ENCODE measurements around the gene BTNL9. TPM values are rescaled to one million over a fixed set of nuclear protein-coding genes. Genes with fewer than 3 reads are reported as not detected.

The BTNL9 gene
- total RNA-seq, 1 donor from 2014 or later: 0.39 TPM

- Mint-ChIP-seq H3K4me1 (ENCODE audit: unreplicated experiment) (no peaks in the 10 kb centered on the region), H3K9me3 (peaks cover 5% of the 10 kb centered on the region), H3K27me3 (peaks cover 60% of the 10 kb centered on the region), H3K4me3 (no peak overlapping the region), H3K27ac (no peak overlapping the region), H3K36me3 (no peaks in the 10 kb centered on the region)
- TF ChIP-seq CTCF (conservative IDR thresholded peaks at IDR 0.05): no peak
- DNase-seq (ENCODE audit: extremely low spot score, unreplicated experiment): no peak
Observed at GRCh38 chr5:181035991-181036815, 3.9 kb upstream of the BTNL9 start.

DNA sequence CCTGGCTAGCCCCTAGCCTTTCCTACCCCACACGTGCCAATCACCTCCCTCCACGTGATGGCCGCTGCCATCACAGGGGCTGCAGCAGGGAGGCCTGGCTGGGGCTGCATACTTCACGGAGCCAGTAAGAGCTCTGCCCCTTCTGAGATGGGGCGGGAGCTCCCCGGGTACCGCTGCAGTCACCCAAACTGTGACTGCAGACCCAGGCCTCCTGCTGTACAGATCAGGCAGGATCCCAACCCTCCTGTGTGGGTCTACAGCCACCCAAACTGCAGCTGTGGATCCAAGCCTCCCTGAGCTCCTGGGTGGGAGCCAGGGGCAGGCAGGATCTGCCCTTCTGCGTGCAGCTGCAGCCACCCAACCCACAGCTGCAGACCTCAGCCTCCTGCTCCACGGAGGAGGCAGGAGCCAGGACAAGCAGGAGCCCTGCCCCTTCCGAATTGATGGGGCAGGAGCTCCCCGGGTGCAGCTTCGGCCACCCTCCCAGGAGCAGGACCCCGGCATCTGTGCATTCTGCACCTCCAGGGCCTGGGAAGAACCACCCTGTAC, 3.2 kb upstream of the BTNL9 start:
- Mint-ChIP-seq H3K27me3 (peaks cover 59% of the 10 kb centered on the region), H3K27ac (no peak overlapping the region), H3K4me1 (ENCODE audit: unreplicated experiment) (no peaks in the 10 kb centered on the region), H3K9me3 (peaks cover 2% of the 10 kb centered on the region), H3K36me3 (no peaks in the 10 kb centered on the region), H3K4me3 (no peak overlapping the region)
- no peak for TF ChIP-seq CTCF (conservative IDR thresholded peaks at IDR 0.05)
- no peak for DNase-seq (ENCODE audit: extremely low spot score, unreplicated experiment)

- Mint-ChIP-seq H3K9me3 (no peaks in the 10 kb centered on the region), H3K36me3 (no peaks in the 10 kb centered on the region), H3K4me3 (no peak overlapping the region), H3K27me3 (peaks cover 57% of the 10 kb centered on the region), H3K4me1 (ENCODE audit: unreplicated experiment) (no peaks in the 10 kb centered on the region), H3K27ac (no peak overlapping the region)
- no peak for DNase-seq (ENCODE audit: extremely low spot score, unreplicated experiment)
- TF ChIP-seq CTCF (conservative IDR thresholded peaks at IDR 0.05): no peak
Observed at GRCh38 chr5:181037365-181037861, 2.7 kb upstream of the BTNL9 start.

DNA sequence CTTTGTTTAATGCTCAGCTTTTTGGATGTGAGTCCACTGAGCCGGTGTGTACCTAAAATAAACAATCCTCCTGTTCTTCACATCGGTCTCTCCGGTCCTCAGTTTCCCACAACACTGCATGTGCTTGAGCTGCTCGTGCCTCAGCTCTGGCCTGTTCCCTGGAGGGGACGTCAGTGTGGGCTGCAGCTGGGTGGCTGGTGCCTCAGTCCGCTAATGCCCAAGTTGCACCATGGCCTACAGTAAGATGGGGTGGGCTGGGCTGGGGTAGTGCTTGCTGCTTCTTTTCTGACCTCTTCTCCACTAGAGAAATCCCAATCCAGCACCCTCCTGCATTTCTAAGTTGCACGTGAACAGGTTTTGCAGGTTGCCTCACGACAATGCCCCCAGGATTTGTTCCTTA, 595 bp upstream of the BTNL9 start:
- no peaks in the 10 kb centered on the region for H3K4me1 Mint-ChIP-seq (ENCODE audit: unreplicated experiment)
- peaks cover 46% of the 10 kb centered on the region for H3K27me3 Mint-ChIP-seq
- no peak overlapping the region for H3K27ac Mint-ChIP-seq
- H3K4me3 Mint-ChIP-seq: no peak overlapping the region
- H3K36me3 Mint-ChIP-seq: no peaks in the 10 kb centered on the region
- H3K9me3 Mint-ChIP-seq: no peaks in the 10 kb centered on the region
- DNase-seq (ENCODE audit: extremely low spot score, unreplicated experiment): no peak
- no peak for TF ChIP-seq CTCF (conservative IDR thresholded peaks at IDR 0.05)

DNA sequence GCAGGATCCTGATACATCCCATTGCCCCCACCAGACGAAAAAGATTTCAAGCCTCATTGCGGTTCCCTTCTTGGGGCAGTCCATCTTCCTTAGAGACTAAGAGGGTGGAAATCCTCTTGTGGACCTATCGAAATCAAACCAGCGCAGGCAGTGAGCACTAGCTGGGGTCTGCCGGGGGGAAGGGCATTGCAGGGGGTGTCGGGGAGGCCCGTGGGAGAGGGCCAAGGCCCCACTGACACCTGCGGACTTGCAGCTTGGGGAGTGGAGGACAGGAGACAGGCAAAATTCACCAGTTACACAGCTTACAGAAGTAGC, 522 bp downstream of the BTNL9 start:
- no peak for DNase-seq (ENCODE audit: extremely low spot score, unreplicated experiment)
- H3K27me3 Mint-ChIP-seq: peaks cover 35% of the 10 kb centered on the region
- H3K36me3 Mint-ChIP-seq: no peaks in the 10 kb centered on the region
- no peak overlapping the region for H3K27ac Mint-ChIP-seq
- no peak overlapping the region for H3K4me3 Mint-ChIP-seq
- H3K9me3 Mint-ChIP-seq: no peaks in the 10 kb centered on the region
- H3K4me1 Mint-ChIP-seq (ENCODE audit: unreplicated experiment): no peaks in the 10 kb centered on the region
- no peak for TF ChIP-seq CTCF (conservative IDR thresholded peaks at IDR 0.05)
